ENCODE results near the gene TENM4.

The TENM4 gene

DNA sequence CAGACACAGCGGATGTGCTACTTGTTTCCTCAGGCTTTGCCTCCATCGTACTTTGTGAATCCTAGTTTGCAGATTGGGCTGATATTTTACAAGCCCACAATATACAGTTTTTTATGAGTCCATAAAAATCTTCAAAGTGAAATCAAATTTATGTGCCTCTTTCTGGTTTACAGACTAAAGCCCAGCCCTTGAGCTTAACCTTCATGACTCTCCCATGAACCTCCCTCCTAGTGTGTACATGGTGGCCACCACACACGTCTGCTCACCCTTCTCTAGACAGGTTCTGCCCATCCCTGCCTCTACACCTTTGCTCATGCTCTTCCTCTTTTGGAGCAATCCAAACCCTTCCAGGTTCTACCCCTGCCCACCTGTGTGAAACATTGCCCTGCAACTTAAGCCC is 129.4 kb downstream of the TENM4 start:
- peaks cover 7% of the 10 kb centered on the region for H3K9me3 Mint-ChIP-seq (ENCODE audit: low read depth)
- H3K36me3 Mint-ChIP-seq = no peaks in the 10 kb centered on the region
- H3K4me3 Mint-ChIP-seq = no peak overlapping the region
- peaks cover 3% of the 10 kb centered on the region for H3K27me3 Mint-ChIP-seq
- H3K4me1 Mint-ChIP-seq (ENCODE audit: low read depth) = no peaks in the 10 kb centered on the region
- H3K27ac Mint-ChIP-seq = no peak overlapping the region

GRCh38 chr11:79309407-79309806 is 131.4 kb downstream of the TENM4 start:
- Mint-ChIP-seq H3K27me3 (peaks cover 1% of the 10 kb centered on the region), H3K4me3 (no peak overlapping the region), H3K36me3 (no peaks in the 10 kb centered on the region), H3K9me3 (ENCODE audit: low read depth) (peaks cover 2% of the 10 kb centered on the region), H3K4me1 (ENCODE audit: low read depth) (no peaks in the 10 kb centered on the region), H3K27ac (no peak overlapping the region)

DNA sequence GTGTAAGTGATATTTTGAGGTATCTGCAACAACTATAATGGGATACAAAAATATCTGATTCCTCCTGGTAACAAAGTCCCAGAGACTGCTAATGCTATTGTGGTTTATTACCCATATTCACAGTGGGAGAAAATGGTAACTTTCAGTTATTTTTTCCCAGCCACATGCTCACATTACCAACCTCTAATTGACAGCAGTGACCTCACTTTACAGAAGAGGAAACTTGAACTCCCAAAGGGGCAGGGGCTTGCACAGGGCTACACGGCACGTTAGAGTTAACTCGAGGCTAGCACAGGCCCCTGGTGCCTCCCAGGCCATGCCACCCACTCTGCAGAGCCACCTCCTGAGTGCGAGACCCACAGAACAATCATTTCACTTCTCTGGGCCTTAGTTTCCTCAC is 132.4 kb downstream of the TENM4 start:
- no peaks in the 10 kb centered on the region for H3K9me3 Mint-ChIP-seq (ENCODE audit: low read depth)
- no peaks in the 10 kb centered on the region for H3K36me3 Mint-ChIP-seq

GRCh38 chr11:79304599-79305212 is 136.1 kb downstream of the TENM4 start:
- H3K27ac Mint-ChIP-seq = no peak overlapping the region
- no peaks in the 10 kb centered on the region for H3K4me1 Mint-ChIP-seq (ENCODE audit: low read depth)
- H3K4me3 Mint-ChIP-seq = no peak overlapping the region
- no peaks in the 10 kb centered on the region for H3K36me3 Mint-ChIP-seq
- H3K27me3 Mint-ChIP-seq = peaks cover 2% of the 10 kb centered on the region
- no peaks in the 10 kb centered on the region for H3K9me3 Mint-ChIP-seq (ENCODE audit: low read depth)

More for the DNA sequence above, 132.4 kb downstream of the TENM4 start:
- H3K4me3 Mint-ChIP-seq = no peak overlapping the region
- H3K27ac Mint-ChIP-seq = no peak overlapping the region
- no peaks in the 10 kb centered on the region for H3K27me3 Mint-ChIP-seq
- H3K4me1 Mint-ChIP-seq (ENCODE audit: low read depth) = no peaks in the 10 kb centered on the region

- H3K27me3 Mint-ChIP-seq = no peaks in the 10 kb centered on the region
- no peaks in the 10 kb centered on the region for H3K4me1 Mint-ChIP-seq (ENCODE audit: low read depth)
- no peak overlapping the region for H3K4me3 Mint-ChIP-seq
- no peak overlapping the region for H3K27ac Mint-ChIP-seq
- H3K36me3 Mint-ChIP-seq = no peaks in the 10 kb centered on the region
- no peaks in the 10 kb centered on the region for H3K9me3 Mint-ChIP-seq (ENCODE audit: low read depth)
These were observed 144.7 kb downstream of the TENM4 start for GRCh38 chr11:79296141-79296540.

GRCh38 chr11:79294845-79295731 is 145.7 kb downstream of the TENM4 start:
- no peak overlapping the region for H3K27ac Mint-ChIP-seq
- H3K9me3 Mint-ChIP-seq (ENCODE audit: low read depth) = no peaks in the 10 kb centered on the region
- H3K27me3 Mint-ChIP-seq = no peaks in the 10 kb centered on the region
- H3K36me3 Mint-ChIP-seq = no peaks in the 10 kb centered on the region
- no peak overlapping the region for H3K4me3 Mint-ChIP-seq
- H3K4me1 Mint-ChIP-seq (ENCODE audit: low read depth) = no peaks in the 10 kb centered on the region

DNA sequence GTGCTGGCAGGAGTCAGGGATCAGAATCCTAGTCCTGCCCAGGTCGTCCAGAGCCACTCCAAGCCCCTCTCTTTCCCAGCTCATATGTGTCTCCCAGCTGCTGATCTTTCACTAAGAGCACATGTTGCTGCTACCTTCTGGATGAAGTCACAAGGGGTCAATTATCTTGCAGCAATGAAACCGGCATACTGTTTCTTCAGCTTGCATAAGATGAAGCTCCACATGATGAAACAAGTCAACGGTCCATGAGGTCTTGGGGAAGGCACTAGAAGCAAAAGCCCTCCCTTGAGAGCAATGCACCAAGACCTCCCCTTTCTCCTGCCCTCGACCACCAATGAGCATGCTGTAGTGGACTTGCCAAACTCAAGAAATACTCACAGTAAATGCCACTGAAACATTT is 148.9 kb downstream of the TENM4 start:
- H3K9me3 Mint-ChIP-seq (ENCODE audit: low read depth) = no peaks in the 10 kb centered on the region
- no peaks in the 10 kb centered on the region for H3K4me1 Mint-ChIP-seq (ENCODE audit: low read depth)
- no peaks in the 10 kb centered on the region for H3K36me3 Mint-ChIP-seq

GRCh38 chr11:79290761-79291160 is 150.1 kb downstream of the TENM4 start:
- Mint-ChIP-seq H3K4me3 (no peak overlapping the region), H3K36me3 (no peaks in the 10 kb centered on the region), H3K27ac (no peak overlapping the region), H3K9me3 (ENCODE audit: low read depth) (no peaks in the 10 kb centered on the region), H3K27me3 (no peaks in the 10 kb centered on the region), H3K4me1 (ENCODE audit: low read depth) (no peaks in the 10 kb centered on the region)

More for the DNA sequence above, 148.9 kb downstream of the TENM4 start:
- Mint-ChIP-seq H3K27me3 (no peaks in the 10 kb centered on the region), H3K4me3 (no peak overlapping the region), H3K27ac (no peak overlapping the region)

- Mint-ChIP-seq H3K36me3 (no peaks in the 10 kb centered on the region), H3K9me3 (ENCODE audit: low read depth) (peaks cover 5% of the 10 kb centered on the region), H3K4me1 (ENCODE audit: low read depth) (no peaks in the 10 kb centered on the region), H3K27me3 (no peaks in the 10 kb centered on the region), H3K27ac (no peak overlapping the region), H3K4me3 (no peak overlapping the region)
These were observed 152.9 kb downstream of the TENM4 start for GRCh38 chr11:79287952-79288351.

DNA sequence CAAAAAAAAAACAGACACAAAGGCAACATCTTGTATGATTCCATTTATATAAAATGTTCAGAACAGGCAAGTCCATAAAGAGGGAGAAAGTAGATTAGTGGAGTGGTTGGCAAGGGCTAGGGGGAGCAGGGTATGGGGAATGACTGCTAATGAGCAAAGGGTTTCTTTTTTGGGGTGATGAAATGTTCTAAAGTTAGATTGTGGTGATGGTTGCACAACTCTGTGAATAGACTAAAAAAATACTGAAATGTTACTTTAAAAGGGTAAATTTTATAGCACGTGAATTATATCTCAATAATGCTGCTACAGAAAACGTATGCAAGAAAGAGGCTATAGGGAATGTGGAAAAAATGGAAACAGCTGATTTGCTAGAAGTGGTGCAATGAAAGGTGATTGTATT is 155.1 kb downstream of the TENM4 start:
- Mint-ChIP-seq H3K4me3 (no peak overlapping the region), H3K4me1 (ENCODE audit: low read depth) (no peaks in the 10 kb centered on the region), H3K27me3 (no peaks in the 10 kb centered on the region), H3K36me3 (no peaks in the 10 kb centered on the region), H3K27ac (no peak overlapping the region), H3K9me3 (ENCODE audit: low read depth) (peaks cover 15% of the 10 kb centered on the region)

- H3K4me3 Mint-ChIP-seq = no peak overlapping the region
- no peaks in the 10 kb centered on the region for H3K4me1 Mint-ChIP-seq (ENCODE audit: low read depth)
- no peaks in the 10 kb centered on the region for H3K36me3 Mint-ChIP-seq
- no peak overlapping the region for H3K27ac Mint-ChIP-seq
- H3K27me3 Mint-ChIP-seq = no peaks in the 10 kb centered on the region
- peaks cover 5% of the 10 kb centered on the region for H3K9me3 Mint-ChIP-seq (ENCODE audit: low read depth)
These were observed 164.0 kb downstream of the TENM4 start for GRCh38 chr11:79276736-79277325.

GRCh38 chr11:79274636-79275331 is 166.0 kb downstream of the TENM4 start:
- Mint-ChIP-seq H3K27ac (no peak overlapping the region), H3K9me3 (ENCODE audit: low read depth) (no peaks in the 10 kb centered on the region), H3K4me1 (ENCODE audit: low read depth) (no peaks in the 10 kb centered on the region), H3K4me3 (no peak overlapping the region), H3K36me3 (no peaks in the 10 kb centered on the region), H3K27me3 (no peaks in the 10 kb centered on the region)

DNA sequence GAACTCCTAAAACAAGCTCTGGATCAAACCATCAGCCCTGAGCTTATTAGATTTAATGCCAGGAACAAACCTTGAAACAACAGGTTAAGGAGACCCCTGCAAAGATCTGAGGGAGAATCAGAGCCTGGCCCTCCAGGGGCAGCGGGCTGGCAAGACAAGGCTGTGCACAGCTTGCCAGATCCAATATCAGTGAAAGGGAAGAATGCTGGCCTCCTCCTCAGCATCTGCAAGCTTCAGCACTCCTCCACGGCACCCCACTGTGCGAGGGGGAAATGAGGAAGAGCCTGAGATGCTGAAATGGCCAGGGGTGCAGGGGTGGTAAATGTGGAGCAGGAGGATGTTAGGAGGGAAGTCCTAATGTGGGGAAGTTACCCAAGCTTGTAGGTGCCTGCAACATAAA is 167.0 kb downstream of the TENM4 start:
- Mint-ChIP-seq H3K27ac (no peak overlapping the region), H3K36me3 (no peaks in the 10 kb centered on the region), H3K27me3 (no peaks in the 10 kb centered on the region), H3K4me3 (no peak overlapping the region), H3K9me3 (ENCODE audit: low read depth) (no peaks in the 10 kb centered on the region), H3K4me1 (ENCODE audit: low read depth) (no peaks in the 10 kb centered on the region)

DNA sequence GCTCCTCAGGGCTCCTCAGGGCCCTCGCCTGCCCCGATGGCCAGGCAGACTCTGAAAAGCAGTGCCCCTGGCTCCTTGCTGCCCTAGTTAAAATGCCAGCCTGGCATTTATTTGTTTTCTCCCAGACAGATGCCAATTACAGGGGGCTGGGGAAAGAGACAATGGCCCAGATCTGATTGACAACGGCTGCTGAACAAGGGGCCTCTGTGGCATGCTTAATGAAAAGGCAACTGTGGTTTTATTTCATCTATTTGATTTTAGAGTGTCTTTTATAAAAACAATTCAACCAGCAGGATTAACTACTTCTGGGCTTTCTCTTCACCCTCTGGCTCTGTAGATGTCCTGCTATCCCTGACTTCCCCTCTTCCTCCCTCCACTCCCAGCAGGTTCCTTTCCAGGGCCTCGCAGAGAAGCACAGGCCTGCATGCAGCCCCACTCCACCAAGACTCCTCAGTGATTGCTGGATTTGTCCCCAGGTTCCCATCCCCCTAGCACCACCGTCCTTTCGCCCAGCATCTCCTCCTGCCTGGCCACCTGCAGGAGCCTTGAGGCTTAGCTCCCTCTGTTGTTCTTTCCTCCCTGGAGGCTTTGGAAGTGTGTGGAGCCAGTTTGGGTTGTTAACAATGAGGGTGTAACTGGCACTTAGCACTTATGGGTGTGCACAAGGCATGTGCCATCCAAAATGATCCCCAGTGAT is 171.1 kb downstream of the TENM4 start:
- no peak overlapping the region for H3K4me3 Mint-ChIP-seq
- H3K4me1 Mint-ChIP-seq (ENCODE audit: low read depth) = no peaks in the 10 kb centered on the region
- H3K36me3 Mint-ChIP-seq = no peaks in the 10 kb centered on the region
- H3K27me3 Mint-ChIP-seq = no peaks in the 10 kb centered on the region
- H3K27ac Mint-ChIP-seq = no peak overlapping the region
- H3K9me3 Mint-ChIP-seq (ENCODE audit: low read depth) = no peaks in the 10 kb centered on the region
